NCI-H2081 (cell line): Measurements from ENCODE around the gene PRKAR2B.
"Not testable (repeated sequence)": the region's sequence is repeated elsewhere in the genome, so short reads cannot be mapped to it uniquely, and the experiment has no call there.

Source experiments
- DNase-seq, 2 experiments: peaks; one replicate each; lab custom pipeline; 2025; lab: John Stamatoyannopoulos, UW

The PRKAR2B gene

GRCh38 chr7:107078517-107078966 is 34.0 kb downstream of the PRKAR2B start:
- peak in 1 of 2 experiments; percentile 8 for DNase-seq

GRCh38 chr7:107079212-107079940 is 34.9 kb downstream of the PRKAR2B start:
- DNase-seq, result no peak

DNA sequence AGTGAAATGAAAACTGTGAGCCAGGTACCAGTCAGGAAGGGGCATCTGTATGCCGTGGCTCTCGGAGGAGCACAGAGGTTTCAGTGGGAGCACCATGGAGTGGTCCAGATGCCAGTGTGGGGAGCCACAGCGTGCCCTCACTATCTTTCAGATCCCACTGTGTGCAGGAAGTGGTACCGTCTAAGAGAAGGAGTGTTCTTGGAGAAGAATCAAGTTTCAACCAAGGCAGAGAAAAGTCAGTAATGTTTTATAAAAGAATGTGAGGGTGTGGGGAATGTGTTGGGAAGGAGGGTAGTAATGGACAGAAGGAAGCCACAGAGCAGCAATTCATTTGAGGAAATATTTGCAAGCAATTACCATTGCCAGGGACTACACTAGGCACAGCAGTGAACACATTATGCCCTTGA is 35.6 kb downstream of the PRKAR2B start:
- DNase-seq, result no peak

DNA sequence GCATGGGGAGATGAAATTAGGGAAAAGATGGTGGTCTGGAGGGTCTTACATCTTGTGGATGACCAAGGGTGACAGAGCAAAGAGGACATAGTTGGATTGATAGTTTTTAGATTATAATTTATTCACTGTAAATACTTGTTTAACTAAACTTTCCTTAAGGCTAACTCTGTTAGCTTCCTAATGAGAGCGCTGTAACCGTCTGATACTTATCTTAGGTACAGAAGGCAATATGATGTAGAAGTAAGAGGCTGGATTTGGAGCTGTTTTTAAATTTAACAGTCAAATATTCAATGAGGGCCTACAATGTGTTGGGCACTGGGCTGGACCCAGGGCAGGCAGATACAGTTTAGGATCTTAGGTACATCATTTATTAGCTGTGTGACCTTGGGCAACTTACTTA is 36.0 kb downstream of the PRKAR2B start:
- no peak for DNase-seq

GRCh38 chr7:107085180-107085579 is 40.7 kb downstream of the PRKAR2B start:
- DNase-seq, result no peak

DNA sequence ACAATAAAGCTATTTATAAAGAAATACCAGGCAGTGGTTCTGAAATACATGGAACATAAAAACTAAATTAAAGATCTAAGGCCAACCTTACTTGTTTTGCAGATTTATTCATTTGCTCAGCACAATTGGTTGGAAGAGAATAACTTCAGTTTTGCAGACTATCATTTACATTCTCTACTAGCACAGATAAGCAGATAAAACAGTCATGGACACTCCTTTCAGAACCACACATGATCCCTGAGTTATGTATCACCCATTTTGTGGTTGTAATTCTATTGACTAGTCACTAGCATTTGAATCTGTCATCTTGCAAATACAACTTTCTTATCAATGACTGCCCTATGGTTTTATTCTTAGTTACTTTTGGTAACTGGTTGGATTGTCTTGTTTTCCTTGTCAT is 45.1 kb downstream of the PRKAR2B start:
- DNase-seq, result no peak

DNA sequence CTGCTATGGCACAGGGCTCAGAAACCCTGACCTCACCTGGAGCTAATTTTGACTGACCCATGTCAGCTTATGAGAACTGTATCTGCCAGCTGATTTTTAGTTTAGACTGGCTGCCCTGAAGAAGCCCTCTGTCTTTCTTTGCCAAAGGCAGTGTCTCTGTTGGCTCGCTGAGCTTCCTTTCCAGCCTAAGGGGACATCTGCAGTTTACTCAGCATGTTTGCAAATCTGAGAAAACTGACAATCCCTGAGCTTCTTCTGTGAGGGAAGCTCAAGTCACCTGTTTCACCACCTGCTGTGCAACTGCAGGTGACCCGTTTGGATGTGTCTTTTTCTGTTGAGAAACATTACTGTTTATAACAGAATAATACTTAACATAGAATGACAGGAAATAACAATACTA is 46.0 kb downstream of the PRKAR2B start:
- DNase-seq, result peak in 1 of 2 experiments; percentile 44

- DNase-seq, result no peak
These were observed 46.8 kb downstream of the PRKAR2B start for GRCh38 chr7:107091306-107091705.

DNA sequence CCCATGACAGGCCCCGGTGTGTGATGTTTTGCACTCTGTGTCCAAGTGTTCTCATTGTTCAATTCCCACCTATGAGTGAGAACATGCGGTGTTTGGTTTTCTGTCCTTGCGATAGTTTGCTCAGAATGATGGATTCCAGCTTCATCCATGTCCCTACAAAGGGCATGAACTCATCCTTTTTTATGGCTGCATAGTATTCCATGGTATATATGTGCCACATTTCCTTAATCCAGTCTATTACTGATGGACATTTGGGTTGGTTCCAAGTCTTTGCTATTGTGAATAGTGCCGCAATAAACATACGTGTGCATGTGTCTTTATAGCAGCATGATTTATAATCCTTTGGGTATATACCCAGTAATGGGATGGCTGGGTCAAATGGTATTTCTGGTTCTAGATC is 49.2 kb downstream of the PRKAR2B start:
- DNase-seq, result not testable (repeated sequence)

- not testable (repeated sequence) for DNase-seq
These were observed 54.6 kb downstream of the PRKAR2B start for GRCh38 chr7:107099154-107099553.

DNA sequence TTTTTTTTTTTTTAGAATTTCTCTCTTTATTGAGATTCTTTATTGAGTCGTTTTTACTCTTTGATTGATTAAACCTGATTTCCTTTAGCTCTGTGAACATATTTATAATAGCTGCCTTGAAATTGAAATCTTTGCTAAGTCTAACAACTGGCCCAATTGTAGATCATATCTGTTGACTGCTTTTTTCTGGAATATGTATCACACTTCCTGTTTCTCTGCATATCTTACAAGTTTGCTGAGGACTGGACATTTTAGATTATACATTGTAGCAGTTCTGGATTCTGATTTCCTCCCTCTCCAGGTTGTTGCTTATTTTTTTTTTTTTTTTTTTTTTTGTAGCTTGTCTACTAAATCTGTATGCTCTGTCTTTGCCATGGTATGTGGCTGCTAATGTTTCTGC is 56.3 kb downstream of the PRKAR2B start:
- no peak for DNase-seq

- DNase-seq, result peak in 1 of 2 experiments; percentile 36
These were observed 58.9 kb downstream of the PRKAR2B start for GRCh38 chr7:107103369-107103768.

DNA sequence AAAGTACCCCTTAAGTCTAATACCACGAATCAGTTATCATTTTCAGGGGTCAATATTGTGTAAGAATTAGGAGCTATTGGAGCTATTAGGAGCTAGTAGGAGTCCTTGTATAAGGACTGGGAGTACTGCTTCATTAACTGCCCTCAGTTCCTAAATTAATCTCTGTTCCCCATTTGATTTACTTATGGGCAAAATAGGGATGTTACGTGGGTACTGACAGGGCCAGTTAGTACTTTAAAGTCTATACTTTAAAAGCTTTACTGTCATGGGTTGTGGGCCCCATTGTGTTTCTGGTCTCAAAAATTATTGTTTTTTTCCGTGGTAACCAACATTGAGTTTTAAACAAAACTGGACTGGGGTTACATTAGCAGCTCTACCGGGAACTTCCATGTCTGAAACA is 60.3 kb downstream of the PRKAR2B start:
- DNase-seq, result no peak

GRCh38 chr7:107105591-107106245 is 61.2 kb downstream of the PRKAR2B start:
- DNase-seq, result no peak

GRCh38 chr7:107108793-107109371 is 64.4 kb downstream of the PRKAR2B start:
- no peak for DNase-seq

- DNase-seq, result no peak
These were observed 65.5 kb downstream of the PRKAR2B start for GRCh38 chr7:107109955-107110354.

DNA sequence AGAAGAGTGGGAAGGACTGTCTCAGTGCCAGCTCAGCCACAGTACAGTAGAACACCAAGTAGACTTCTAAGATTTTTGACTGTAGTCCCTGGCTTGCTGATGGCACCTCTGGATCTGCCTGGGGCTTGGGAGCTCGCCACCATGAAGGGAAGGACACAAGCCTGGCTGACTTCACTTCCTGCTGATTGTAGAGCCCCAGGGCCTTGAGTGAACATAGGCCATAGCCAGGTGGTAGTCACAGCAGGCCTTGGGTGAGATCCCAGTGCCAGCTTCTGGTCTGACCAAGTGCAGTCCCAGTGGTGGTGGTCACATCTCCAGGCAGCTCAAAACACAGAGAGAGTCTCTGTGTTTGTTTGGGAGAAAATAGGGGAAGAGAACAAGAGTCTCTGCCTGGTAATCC is 66.7 kb downstream of the PRKAR2B start:
- DNase-seq, result peak in 1 of 2 experiments; percentile 16

DNA sequence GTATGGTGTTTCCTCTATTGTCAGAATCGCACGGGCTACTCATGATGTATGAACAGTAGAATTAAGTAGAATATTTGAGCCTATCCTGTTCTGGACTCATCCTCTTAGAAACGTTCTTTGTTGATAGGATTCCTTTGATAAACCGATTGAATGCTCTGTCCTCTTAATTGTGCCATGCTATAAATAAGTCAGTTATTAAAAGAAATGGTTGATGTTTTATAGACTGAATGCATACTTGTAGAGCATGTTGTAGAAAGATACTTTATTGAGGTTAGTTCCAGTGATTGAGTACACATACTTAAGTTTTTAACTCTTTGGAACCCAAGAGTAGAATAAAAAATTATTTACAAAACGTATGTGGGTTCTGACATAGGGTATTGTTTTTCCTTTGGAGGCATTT is 69.4 kb downstream of the PRKAR2B start:
- no peak for DNase-seq

GRCh38 chr7:107115114-107115513 is 70.6 kb downstream of the PRKAR2B start:
- DNase-seq, result no peak

DNA sequence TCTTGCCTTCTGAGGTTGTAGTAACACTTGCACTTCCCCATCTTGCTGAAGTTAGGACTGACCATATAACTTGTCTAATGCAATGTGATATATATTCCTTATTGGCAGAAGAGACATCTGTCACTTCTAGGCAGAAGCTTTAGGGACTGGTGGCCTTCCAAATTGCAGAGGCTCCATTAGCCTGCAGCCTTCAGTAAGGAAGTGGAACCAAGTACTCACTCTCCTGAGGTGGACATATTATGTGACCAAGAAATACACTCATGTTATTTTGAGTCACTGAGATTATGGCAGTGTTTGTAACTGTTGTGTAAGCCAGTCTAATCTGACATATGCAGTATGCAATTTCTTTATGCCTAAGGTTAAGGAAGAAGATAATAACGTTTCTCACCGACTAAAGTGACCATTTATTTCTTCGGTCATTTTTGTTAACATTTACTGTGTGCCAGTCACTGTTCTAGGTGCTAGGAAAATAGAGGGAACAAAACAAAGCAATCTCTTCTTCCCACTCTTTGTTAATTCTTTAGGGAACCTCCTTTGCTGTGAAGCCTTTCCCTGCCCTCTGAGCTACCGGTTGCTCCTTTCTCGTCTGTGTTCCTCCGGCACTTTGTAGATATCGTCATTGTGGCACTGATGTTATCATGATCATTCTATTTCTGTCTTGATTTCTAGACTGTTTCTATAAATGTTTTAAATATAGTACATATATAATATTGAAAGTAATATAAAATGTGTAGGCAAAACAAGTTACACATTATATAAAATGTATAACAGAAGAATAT is 71.4 kb downstream of the PRKAR2B start:
- no peak for DNase-seq

- DNase-seq, result no peak
These were observed 73.8 kb downstream of the PRKAR2B start for GRCh38 chr7:107118109-107118900.
